NT2/D1 (cell line): ENCODE data around the gene INAFM2.

Experiments used
- DNase-seq: peaks from one replicate; pipeline ENCODE4 v3.0.0-alpha.2; 2011; ENCODE audit warnings: low read depth, low spot score
- H3K27me3 ChIP-seq: 2 replicates; pipeline ENCODE4 v1.6.0; 2011; ENCODE audit warnings: mild to moderate bottlenecking; ENCODE audit not compliant: insufficient read length, insufficient read depth
- H3K36me3 ChIP-seq: 2 replicates; pipeline ENCODE4 v1.6.1; 2011; ENCODE audit warnings: mild to moderate bottlenecking, low read length, mixed read lengths; ENCODE audit not compliant: insufficient read depth, insufficient read length
- H3K4me1 ChIP-seq: 2 replicates; pipeline ENCODE4 v1.5.1; 2011; ENCODE audit not compliant: insufficient read depth, insufficient read length
- H3K4me3 ChIP-seq: 2 replicates; pipeline ENCODE4 v1.5.1; 2011; ENCODE audit warnings: low read depth; ENCODE audit not compliant: insufficient read length
- H3K9ac ChIP-seq: 2 replicates; pipeline ENCODE4 v1.6.0; 2011; ENCODE audit warnings: low read depth; ENCODE audit not compliant: insufficient read length
- H3K9me3 ChIP-seq: 2 replicates; pipeline ENCODE4 v1.5.1; 2011; ENCODE audit warnings: mild to moderate bottlenecking, low read length; ENCODE audit not compliant: insufficient read depth
- SUZ12 ChIP-seq: IDR thresholded peaks from 2 replicates; pipeline ENCODE4 v1.6.1; 2011; ENCODE audit not compliant: insufficient read length, insufficient read depth; ENCODE audit errors: extremely low read depth
- YY1 ChIP-seq: IDR thresholded peaks from 2 replicates; pipeline ENCODE4 v1.6.1; 2011; ENCODE audit not compliant: insufficient read length, insufficient read depth
- ZNF274 ChIP-seq: IDR thresholded peaks from 2 replicates; pipeline ENCODE4 v1.6.1; 2011; ENCODE audit warnings: mild to moderate bottlenecking, low read depth, low read length

Gene INAFM2

GRCh38 chr15:40278026-40278425 lies 45.5 kb upstream of the INAFM2 start:
- no peak for DNase-seq
- H3K9me3 ChIP-seq = peaks cover 4% of the 10 kb centered on the region; the same call in 1 of the 2 replicates
- H3K27me3 ChIP-seq = peaks cover 23% of the 10 kb centered on the region
- H3K9ac ChIP-seq = no peak overlapping the region
- peaks cover 7% of the 10 kb centered on the region for H3K36me3 ChIP-seq
- TF ChIP-seq SUZ12 = no peak
- no peak for TF ChIP-seq YY1
- no peak for TF ChIP-seq ZNF274
- no peak overlapping the region for H3K4me3 ChIP-seq
- peaks cover 5% of the 10 kb centered on the region for H3K4me1 ChIP-seq

- no peak overlapping the region for H3K4me3 ChIP-seq
- H3K27me3 ChIP-seq = peaks cover 35% of the 10 kb centered on the region
- H3K9me3 ChIP-seq = no peaks in the 10 kb centered on the region
- no peak for DNase-seq
- peaks cover 7% of the 10 kb centered on the region for H3K4me1 ChIP-seq
- peaks cover 7% of the 10 kb centered on the region for H3K36me3 ChIP-seq
- TF ChIP-seq YY1 = no peak
- no peak for TF ChIP-seq ZNF274
- no peak for TF ChIP-seq SUZ12
- peak overlapping the region; percentile 21 for H3K9ac ChIP-seq
These were observed 43.9 kb upstream of the INAFM2 start for GRCh38 chr15:40279437-40280141.

- Histone ChIP-seq H3K27me3 (peaks cover 35% of the 10 kb centered on the region), H3K4me1 (peaks cover 9% of the 10 kb centered on the region), H3K9me3 (no peaks in the 10 kb centered on the region), H3K9ac (no peak overlapping the region), H3K36me3 (peaks cover 7% of the 10 kb centered on the region), H3K4me3 (no peak overlapping the region)
- no peak for TF ChIP-seq ZNF274
- no peak for TF ChIP-seq YY1
- DNase-seq = no peak
These were observed 43.0 kb upstream of the INAFM2 start for GRCh38 chr15:40280260-40281056.

- no peak overlapping the region for H3K4me3 ChIP-seq
- H3K36me3 ChIP-seq = peaks cover 7% of the 10 kb centered on the region
- H3K27me3 ChIP-seq = peaks cover 35% of the 10 kb centered on the region
- peaks cover 10% of the 10 kb centered on the region for H3K4me1 ChIP-seq
- no peaks in the 10 kb centered on the region for H3K9me3 ChIP-seq
- TF ChIP-seq YY1 (no peak), SUZ12 (no peak), ZNF274 (no peak)
- H3K9ac ChIP-seq = peak overlapping the region; percentile 83
- no peak for DNase-seq
These were observed 42.3 kb upstream of the INAFM2 start for GRCh38 chr15:40281057-40281800.

- DNase-seq = no peak
- Histone ChIP-seq H3K36me3 (peaks cover 7% of the 10 kb centered on the region), H3K9ac (peak overlapping the region; percentile 83), H3K9me3 (no peaks in the 10 kb centered on the region), H3K4me1 (peaks cover 14% of the 10 kb centered on the region), H3K27me3 (peaks cover 35% of the 10 kb centered on the region), H3K4me3 (peak overlapping the region; percentile 67)
- TF ChIP-seq YY1 = no peak
- no peak for TF ChIP-seq SUZ12
- no peak for TF ChIP-seq ZNF274
These were observed 41.7 kb upstream of the INAFM2 start for GRCh38 chr15:40281801-40282146.

GRCh38 chr15:40282147-40282868 lies 41.2 kb upstream of the INAFM2 start:
- Histone ChIP-seq H3K36me3 (peaks cover 6% of the 10 kb centered on the region), H3K4me3 (peak overlapping the region; percentile 67), H3K4me1 (peaks cover 19% of the 10 kb centered on the region), H3K27me3 (peaks cover 35% of the 10 kb centered on the region), H3K9me3 (no peaks in the 10 kb centered on the region), H3K9ac (peak overlapping the region; percentile 83)
- no peak for DNase-seq
- no peak for TF ChIP-seq ZNF274
- no peak for TF ChIP-seq SUZ12
- no peak for TF ChIP-seq YY1
